ENCODE data around the gene FGFRL1.

The FGFRL1 gene

DNA sequence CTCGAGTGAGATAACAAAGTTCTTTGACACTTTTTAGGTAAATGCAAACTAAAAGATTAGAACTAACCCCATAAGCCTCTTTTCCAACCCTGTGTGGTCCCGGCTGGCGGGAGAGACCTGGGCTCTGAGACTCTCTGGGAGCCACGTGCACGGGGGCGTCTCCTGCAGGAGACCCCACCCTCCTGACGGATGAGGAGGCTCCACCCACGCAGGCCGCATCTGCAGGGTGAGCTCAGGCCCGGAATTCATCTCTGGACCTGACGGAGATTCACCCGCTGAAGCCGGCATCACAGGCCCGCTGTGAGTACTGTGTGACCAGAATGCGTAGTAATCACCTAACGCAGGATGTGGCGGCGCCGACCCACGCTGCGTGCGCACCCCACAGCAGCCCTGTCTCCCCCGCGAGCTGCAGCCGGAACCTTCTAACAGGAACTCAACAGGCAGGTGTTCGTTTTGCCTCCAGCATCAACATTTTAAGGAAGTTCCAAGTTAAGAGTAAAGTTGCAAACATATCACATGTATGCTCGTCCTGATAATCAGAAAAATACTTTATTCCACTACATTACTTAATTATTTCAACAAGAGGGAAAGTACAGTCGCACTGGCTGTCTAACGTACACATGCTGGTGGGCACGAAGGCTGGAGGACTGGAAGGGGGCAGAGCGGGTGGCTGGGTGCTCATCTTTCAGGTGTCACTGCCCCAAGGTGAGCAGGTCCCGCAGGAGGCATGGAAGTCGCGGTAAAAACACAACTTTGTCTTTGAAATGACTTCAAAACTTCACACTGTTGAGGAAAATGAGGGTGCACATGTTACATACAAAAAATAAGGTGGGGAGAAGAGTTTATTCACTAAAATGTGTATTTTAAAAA is 44.5 kb downstream of the FGFRL1 start:
- DNase-seq, result peak; percentile 22 to 63

DNA sequence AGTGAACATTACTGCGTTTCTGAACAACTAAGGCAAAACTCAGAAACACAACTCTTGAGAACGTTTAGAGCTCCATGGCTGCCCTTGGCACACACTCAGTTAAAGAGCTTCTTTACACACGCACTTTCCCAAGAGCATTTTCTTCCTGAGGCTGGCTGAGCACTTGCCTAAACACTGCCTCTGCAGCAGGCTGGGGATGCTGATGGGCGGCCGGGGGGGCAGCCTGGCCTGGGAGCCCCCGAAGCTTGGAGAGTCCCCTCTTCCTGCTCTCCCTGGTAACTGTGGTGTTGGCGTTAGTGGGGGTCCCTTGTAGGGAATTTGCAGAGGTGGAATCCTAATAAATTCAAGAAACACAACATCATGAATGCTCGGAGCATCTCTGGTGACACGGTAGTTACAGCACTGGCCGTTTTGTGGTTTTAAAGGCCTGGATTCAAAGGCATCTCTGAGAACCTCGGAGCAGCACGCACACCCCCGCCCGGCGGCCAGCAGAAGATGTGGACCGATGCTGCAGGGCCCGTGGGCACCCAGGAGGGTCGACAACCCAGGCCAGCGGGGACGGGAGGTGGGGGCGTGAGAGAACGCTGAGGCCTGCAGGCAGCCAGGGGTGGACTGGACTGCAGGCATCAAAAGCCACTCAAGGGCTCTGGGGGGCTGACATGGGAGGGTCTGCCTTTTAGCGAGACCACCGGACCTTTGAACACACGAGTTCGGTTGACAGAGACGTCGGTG is 45.4 kb downstream of the FGFRL1 start:
- DNase-seq, result no peak

DNA sequence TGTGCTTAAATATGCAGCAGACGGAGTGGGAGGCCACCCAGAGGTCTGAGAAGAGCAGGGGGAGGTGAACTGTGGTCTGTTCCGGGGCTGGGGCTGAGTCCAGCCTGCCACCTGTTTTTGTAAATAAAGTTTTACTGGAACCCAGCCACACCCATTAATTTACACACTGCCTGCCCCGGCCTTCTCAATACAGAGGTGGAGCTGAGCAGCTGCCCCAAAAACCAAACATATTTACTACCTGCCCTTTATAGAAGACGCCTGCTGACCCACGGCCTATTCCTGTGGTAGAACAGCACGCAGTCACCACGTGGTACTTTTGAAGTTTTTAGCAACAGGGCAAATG is 45.9 kb downstream of the FGFRL1 start:
- no peak for DNase-seq

DNA sequence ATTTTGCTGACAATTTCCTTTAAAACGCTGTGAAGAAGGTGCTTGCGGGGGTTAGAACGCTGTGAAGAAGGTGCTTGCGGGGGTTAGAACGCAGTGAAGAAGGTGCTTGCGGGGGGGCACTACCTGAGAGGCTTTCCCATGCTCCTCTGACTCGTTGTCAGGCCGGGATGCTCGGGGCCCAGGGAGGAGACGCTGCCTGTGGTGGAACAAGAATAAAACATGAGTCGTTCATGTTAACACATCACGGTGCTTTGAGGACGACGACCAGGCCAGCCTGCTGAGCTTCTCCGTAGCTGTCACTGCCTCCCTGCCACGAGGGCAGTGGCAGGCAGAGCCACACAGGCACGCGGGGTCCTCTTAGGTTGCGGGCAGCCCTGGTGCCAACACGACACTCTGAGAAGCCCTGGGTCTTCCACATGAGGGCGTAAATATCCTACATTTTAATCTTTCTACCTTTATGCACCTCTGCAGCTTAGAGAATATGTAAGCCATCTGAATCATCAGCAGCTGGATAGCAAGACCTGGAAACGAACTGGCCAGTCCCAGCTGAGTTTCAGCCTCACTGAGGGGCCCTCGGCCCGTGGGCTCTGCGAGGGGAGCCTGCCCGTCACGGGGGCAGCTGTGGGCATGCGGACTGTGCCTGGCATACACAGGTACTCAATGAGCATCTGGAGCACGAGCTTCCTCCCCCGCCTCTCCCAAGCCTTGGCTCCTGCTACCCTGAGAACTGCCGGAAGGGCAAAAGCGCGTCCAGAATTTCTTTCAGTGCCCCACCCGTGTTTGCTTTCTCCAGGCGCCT is 47.0 kb downstream of the FGFRL1 start:
- no peak for DNase-seq

DNA sequence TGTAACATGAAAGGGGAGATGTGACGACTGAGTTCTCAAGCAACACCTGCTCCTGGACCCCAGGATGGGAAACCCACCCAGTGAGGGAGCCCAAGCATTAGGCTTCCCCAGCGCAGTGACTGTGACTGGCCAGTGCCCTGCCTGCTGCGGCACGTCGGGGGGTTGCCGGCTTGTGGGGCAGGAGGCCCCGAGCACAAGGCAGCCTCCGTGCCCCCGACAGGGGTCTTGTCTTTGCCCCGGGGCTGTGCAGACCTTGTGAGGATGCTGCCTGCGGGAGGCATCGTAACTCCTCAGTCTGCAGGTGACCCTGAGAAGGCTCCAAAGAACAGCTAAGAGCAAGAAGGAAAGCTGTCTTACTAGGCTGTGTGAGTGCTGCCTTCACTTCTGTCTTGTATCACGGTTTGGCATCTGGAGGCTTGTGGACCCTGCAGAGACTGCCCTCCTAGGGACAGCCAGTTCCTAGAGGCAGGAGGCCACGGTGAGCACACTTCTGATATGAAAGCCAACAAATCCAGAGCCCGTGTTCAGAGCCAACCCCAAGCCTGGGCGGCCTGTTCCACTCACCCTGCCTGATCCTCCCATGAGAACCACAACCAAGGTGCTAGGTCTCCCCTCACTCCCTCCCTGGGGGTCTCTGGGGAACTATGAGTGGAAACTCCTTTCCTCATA is 47.7 kb downstream of the FGFRL1 start:
- no peak for DNase-seq

DNA sequence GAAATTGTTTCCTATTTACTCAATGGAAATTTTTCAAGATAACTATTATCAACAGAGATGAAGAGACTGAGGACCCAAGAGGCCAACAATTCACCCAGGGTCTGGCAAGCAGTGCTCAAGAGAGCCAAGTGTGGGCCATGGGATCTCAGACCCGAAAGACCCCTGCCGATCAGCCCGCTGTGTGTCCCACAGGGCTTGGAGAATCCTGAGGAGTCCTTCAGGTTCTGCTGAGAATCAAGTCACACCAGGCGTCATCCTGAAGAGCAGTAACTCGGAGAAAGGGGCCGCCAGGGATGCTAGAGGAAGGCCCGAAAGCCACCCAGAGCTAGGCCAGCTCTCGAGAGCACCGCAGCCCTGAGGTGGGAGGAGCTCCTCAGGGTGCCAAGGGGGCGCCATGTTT is 48.7 kb downstream of the FGFRL1 start:
- no peak for DNase-seq

DNA sequence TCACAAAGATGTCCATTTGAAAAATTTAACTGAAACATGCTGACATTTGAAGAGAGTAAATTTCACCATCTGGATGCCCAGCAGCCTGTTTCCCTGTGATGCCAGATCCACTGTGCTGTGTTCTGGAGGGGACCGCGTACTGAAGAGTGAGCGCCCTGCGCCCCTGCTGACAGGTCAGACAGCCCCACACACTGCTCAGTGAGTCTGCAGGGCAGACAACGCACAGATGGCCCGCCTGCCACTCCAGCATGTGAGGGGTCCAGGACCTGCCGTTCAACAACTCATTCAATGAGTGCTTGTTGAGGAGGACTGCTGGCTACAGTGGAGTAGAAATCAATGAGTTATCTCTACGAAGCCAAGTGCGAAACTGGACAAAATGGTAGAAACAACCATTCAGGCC is 49.2 kb downstream of the FGFRL1 start:
- no peak for DNase-seq

- no peak for DNase-seq
Observed at GRCh38 chr4:1061056-1061700, 49.8 kb downstream of the FGFRL1 start.

- DNase-seq, result no peak
Observed at GRCh38 chr4:1061760-1062159, 50.3 kb downstream of the FGFRL1 start.

- DNase-seq, result no peak
Observed at GRCh38 chr4:1062419-1062818, 51.0 kb downstream of the FGFRL1 start.

GRCh38 chr4:1065732-1066131 is 54.3 kb downstream of the FGFRL1 start:
- no peak for DNase-seq

- no peak for DNase-seq
Observed at GRCh38 chr4:1069394-1069793, 58.0 kb downstream of the FGFRL1 start.

DNA sequence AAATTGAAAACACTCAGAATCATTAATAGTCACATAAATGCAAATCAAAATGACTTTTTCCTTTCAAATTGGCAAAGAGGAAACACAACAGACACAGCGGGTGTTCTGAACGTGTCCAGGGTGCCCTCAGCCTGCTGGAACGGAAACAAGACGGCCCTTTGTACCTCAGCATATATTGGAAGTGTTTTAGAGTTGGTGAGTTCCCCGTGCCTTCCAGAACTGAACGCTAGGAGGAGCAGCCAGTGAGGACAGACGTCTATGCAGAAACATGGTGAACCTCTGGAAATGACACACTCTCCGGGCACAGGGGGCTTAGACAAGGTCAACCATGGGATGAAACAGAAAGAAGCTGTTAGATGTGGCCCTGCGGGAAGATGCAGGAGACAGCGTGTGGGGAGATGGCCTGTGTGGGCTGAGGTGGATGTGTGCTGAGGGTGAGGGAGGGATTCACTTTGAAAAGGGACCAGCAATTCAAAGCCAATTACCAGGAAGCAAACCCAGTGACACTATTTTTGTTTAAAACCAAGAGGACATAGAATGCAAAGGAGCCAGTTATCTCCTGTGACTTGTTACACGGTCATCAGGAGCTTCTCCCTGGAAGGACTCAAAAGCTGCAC is 61.5 kb downstream of the FGFRL1 start:
- DNase-seq, result peak; percentile 16 to 80

- no peak for DNase-seq
Observed at GRCh38 chr4:1074077-1074476, 62.7 kb downstream of the FGFRL1 start.

DNA sequence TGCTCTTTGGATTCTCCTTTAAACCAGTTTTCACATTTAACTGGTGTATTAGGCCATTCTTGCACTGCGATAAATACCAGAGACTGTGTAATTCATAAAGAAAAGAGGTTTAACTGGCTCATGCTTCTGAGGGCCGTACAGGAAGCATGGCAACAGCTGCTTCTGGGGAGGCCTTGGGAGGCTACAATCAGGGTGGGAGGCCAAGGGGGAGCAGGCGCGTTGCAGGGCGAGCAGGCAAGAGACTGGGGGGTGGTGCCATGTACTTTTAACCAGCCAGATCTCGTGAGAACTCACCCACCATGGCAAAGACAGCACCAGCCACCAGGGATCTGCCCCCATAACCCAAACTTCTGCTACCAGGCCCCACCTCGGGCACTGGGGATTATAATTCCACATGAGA is 63.8 kb downstream of the FGFRL1 start:
- DNase-seq, result no peak

- no peak for DNase-seq
Observed at GRCh38 chr4:1075809-1076699, 64.6 kb downstream of the FGFRL1 start.
